HG03025 (cell line): ENCODE data around the gene SLC30A3.
"Not testable (repeated sequence)": the region's sequence is repeated elsewhere in the genome, so short reads cannot be mapped to it uniquely, and the experiment has no call there.

Experiments
- ATAC-seq: cut with Tn5 transposase; IDR thresholded peaks from one replicate; pipeline ENCODE4 v1.9.1; 2021; ENCODE audit warnings: mild to moderate bottlenecking, moderate library complexity; ENCODE audit not compliant: unreplicated experiment, low FRiP score

Gene SLC30A3

GRCh38 chr2:27288610-27289009, 25.8 kb upstream of the SLC30A3 start:
- ATAC-seq: no peak

- no peak for ATAC-seq
These were observed 22.6 kb upstream of the SLC30A3 start for GRCh38 chr2:27285481-27285880.

GRCh38 chr2:27284996-27285395, 22.1 kb upstream of the SLC30A3 start:
- ATAC-seq: no peak

GRCh38 chr2:27282892-27283291, 20.0 kb upstream of the SLC30A3 start:
- ATAC-seq: no peak

- ATAC-seq: no peak
These were observed 19.2 kb upstream of the SLC30A3 start, which contains the start of gene TRIM54 for GRCh38 chr2:27281855-27282559. TRIM54 (plus strand) TSS chr2:27282429; CDS start chr2:27282732, 303 bp downstream.

GRCh38 chr2:27281442-27281841, 18.6 kb upstream of the SLC30A3 start:
- ATAC-seq: no peak

- ATAC-seq: no peak
These were observed 18.0 kb upstream of the SLC30A3 start for GRCh38 chr2:27280826-27281225.

- no peak for ATAC-seq
These were observed 15.2 kb upstream of the SLC30A3 start for GRCh38 chr2:27278010-27278409.

- no peak for ATAC-seq
These were observed 12.6 kb upstream of the SLC30A3 start, which contains the start of gene DNAJC5G for GRCh38 chr2:27275211-27276150. DNAJC5G (plus strand) TSS chr2:27275433; CDS start chr2:27276729, 1,296 bp downstream.

GRCh38 chr2:27272537-27273522, 10.0 kb upstream of the SLC30A3 start:
- ATAC-seq: not testable (repeated sequence)

- ATAC-seq: no peak
These were observed 8.9 kb upstream of the SLC30A3 start for GRCh38 chr2:27271631-27272340.

- no peak for ATAC-seq
These were observed 7.8 kb upstream of the SLC30A3 start for GRCh38 chr2:27270670-27271069.

GRCh38 chr2:27270131-27270530, 7.3 kb upstream of the SLC30A3 start:
- no peak for ATAC-seq

GRCh38 chr2:27268296-27268695, 5.4 kb upstream of the SLC30A3 start:
- not testable (repeated sequence) for ATAC-seq

- no peak for ATAC-seq
These were observed 2.7 kb upstream of the SLC30A3 start for GRCh38 chr2:27265536-27265870.

GRCh38 chr2:27264753-27265535, 2.1 kb upstream of the SLC30A3 start:
- no peak for ATAC-seq

GRCh38 chr2:27264253-27264752, 1.5 kb upstream of the SLC30A3 start:
- no peak for ATAC-seq

GRCh38 chr2:27263287-27264252, 723 bp upstream of the SLC30A3 start:
- ATAC-seq: no peak
